ENCODE results near the gene RABGAP1L. TPM values are rescaled to one million over a fixed set of nuclear protein-coding genes. Genes with fewer than 3 reads are reported as not detected.

The RABGAP1L gene
- total RNA-seq, 1 donor from 2014 or later = 48.5 TPM

DNA sequence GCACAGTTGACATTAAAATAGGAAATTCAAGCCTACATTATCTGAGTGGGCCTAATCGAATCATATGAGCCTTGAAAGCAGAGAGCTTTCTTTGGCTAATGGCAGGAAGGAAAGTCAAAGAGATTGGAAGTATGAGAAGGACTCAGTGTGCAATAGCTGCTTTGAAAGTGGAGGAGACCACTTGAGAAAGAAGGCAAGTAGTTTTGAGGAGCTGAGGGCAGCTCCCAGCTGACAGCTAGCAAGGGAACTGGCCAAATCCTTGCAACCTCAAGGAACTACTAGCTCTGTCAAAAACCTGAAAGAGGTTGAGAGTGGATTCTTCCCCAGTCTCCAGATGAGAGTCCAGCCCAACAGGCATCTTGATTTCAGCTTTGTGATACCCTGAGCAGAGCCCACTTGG is 691.4 kb downstream of the RABGAP1L start:
- DNase-seq (ENCODE audit: low spot score in 2 of 2, unreplicated experiment in 2 of 2) = no peak
- TF ChIP-seq, protein P1, sequence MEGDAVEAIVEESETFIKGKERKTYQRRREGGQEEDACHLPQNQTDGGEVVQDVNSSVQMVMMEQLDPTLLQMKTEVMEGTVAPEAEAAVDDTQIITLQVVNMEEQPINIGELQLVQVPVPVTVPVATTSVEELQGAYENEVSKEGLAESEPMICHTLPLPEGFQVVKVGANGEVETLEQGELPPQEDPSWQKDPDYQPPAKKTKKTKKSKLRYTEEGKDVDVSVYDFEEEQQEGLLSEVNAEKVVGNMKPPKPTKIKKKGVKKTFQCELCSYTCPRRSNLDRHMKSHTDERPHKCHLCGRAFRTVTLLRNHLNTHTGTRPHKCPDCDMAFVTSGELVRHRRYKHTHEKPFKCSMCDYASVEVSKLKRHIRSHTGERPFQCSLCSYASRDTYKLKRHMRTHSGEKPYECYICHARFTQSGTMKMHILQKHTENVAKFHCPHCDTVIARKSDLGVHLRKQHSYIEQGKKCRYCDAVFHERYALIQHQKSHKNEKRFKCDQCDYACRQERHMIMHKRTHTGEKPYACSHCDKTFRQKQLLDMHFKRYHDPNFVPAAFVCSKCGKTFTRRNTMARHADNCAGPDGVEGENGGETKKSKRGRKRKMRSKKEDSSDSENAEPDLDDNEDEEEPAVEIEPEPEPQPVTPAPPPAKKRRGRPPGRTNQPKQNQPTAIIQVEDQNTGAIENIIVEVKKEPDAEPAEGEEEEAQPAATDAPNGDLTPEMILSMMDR (IDR thresholded peaks at IDR 0.05; ENCODE audit: unreplicated experiment) = no peak
- Mint-ChIP-seq H3K4me3 (no peak overlapping the region), H3K27me3 (ENCODE audit: low read depth) (no peaks in the 10 kb centered on the region), H3K27ac (no peak overlapping the region), H3K9me3 (no peaks in the 10 kb centered on the region), H3K4me1 (peaks cover 2% of the 10 kb centered on the region), H3K36me3 (no peaks in the 10 kb centered on the region)

DNA sequence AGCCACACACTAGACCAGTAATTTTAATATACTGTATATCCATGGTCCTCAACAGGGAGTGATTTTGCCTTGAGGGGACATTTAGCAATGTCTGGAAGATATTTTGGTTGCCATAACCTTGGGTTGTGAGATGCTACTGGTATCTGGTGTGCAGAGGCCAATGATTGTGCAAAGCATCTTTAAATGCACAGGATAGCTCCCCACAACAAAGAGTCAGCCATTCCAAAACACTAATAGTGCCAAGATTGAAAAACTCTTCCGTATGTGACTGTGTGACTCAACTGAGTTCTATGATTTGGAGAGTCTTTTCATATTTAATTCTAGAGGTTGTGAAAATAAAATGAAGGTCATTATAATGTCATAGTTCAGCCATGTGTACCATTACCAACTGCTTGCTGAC is 699.0 kb downstream of the RABGAP1L start:
- Mint-ChIP-seq H3K9me3 (peaks cover 14% of the 10 kb centered on the region), H3K27me3 (ENCODE audit: low read depth) (no peaks in the 10 kb centered on the region), H3K4me3 (no peak overlapping the region), H3K4me1 (no peaks in the 10 kb centered on the region), H3K27ac (no peak overlapping the region), H3K36me3 (no peaks in the 10 kb centered on the region)
- DNase-seq (ENCODE audit: low spot score in 2 of 2, unreplicated experiment in 2 of 2) = no peak
- TF ChIP-seq, protein P1 (IDR thresholded peaks at IDR 0.05; ENCODE audit: unreplicated experiment) = no peak

- Mint-ChIP-seq H3K27ac (no peak overlapping the region), H3K4me1 (peaks cover 23% of the 10 kb centered on the region)
- TF ChIP-seq, protein P1 (IDR thresholded peaks at IDR 0.05; ENCODE audit: unreplicated experiment) = no peak
Measured at GRCh38 chr1:174870319-174870718, 711.0 kb downstream of the RABGAP1L start.

GRCh38 chr1:174871886-174872285 is 712.6 kb downstream of the RABGAP1L start:
- TF ChIP-seq, protein P1 (IDR thresholded peaks at IDR 0.05; ENCODE audit: unreplicated experiment) = no peak
- H3K27me3 Mint-ChIP-seq (ENCODE audit: low read depth) = no peaks in the 10 kb centered on the region
- H3K36me3 Mint-ChIP-seq = no peaks in the 10 kb centered on the region
- H3K9me3 Mint-ChIP-seq = no peaks in the 10 kb centered on the region
- H3K4me3 Mint-ChIP-seq = no peak overlapping the region
- H3K27ac Mint-ChIP-seq = peak overlapping the region; percentile 95
- H3K4me1 Mint-ChIP-seq = peaks cover 38% of the 10 kb centered on the region
- no peak for DNase-seq (ENCODE audit: low spot score in 2 of 2, unreplicated experiment in 2 of 2)

More at GRCh38 chr1:174870319-174870718, 711.0 kb downstream of the RABGAP1L start:
- Mint-ChIP-seq H3K9me3 (no peaks in the 10 kb centered on the region), H3K4me3 (no peak overlapping the region), H3K27me3 (ENCODE audit: low read depth) (no peaks in the 10 kb centered on the region), H3K36me3 (no peaks in the 10 kb centered on the region)
- DNase-seq (ENCODE audit: low spot score in 2 of 2, unreplicated experiment in 2 of 2) = no peak

DNA sequence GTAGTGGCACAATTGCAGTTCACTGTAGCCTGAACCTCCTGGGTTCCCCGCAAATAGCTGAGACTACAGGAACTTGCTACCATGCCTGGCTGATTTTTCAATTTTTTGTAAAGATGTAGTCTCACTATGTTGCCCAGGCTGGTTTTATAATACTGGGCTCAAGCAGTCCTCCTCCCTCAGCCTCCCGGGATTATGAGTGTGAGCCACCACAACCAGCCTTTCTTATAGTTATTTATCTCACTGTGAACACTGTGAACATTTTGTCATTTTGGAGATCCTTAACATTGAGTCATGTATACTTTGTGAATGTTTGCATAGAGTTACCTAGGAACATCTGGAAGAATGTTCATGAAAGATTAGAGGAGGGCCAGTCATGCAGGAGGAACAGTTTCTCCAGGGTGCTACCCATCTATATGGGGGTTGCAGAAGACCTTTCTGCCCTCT is 713.3 kb downstream of the RABGAP1L start:
- H3K27ac Mint-ChIP-seq = peak overlapping the region; percentile 86
- H3K4me3 Mint-ChIP-seq = no peak overlapping the region
- TF ChIP-seq, protein P1 (IDR thresholded peaks at IDR 0.05; ENCODE audit: unreplicated experiment) = no peak
- peaks cover 44% of the 10 kb centered on the region for H3K4me1 Mint-ChIP-seq
- H3K9me3 Mint-ChIP-seq = no peaks in the 10 kb centered on the region
- H3K36me3 Mint-ChIP-seq = no peaks in the 10 kb centered on the region
- no peak for DNase-seq (ENCODE audit: low spot score in 2 of 2, unreplicated experiment in 2 of 2)
- H3K27me3 Mint-ChIP-seq (ENCODE audit: low read depth) = no peaks in the 10 kb centered on the region
